Lower leg skin (tissue), 3 donors: ENCODE data around the gene CEP83.

Experiments used
- CTCF ChIP-seq, 3 donors: fragments of 450-650 bp; IDR thresholded peaks; one replicate each; pipeline ENCODE4 v1.5.1; 2016; ENCODE audit warnings: antibody characterized with exemption in 3 of 3, mild to moderate bottlenecking in 3 of 3, moderate library complexity in 2 of 3
- POLR2A ChIP-seq, 2 donors: fragments of 450-650 bp; IDR thresholded peaks; one replicate each; pipeline ENCODE4 v1.6.1; 2016 to 2017; ENCODE audit warnings: antibody characterized with exemption in 2 of 2, mild to moderate bottlenecking in 1 of 2, moderate library complexity in 1 of 2

- TF ChIP-seq CTCF (IDR thresholded peaks at IDR 0.05) (no peak), POLR2A (IDR thresholded peaks at IDR 0.05) (no peak)
These were observed 123.3 kb downstream of the CEP83 start for GRCh38 chr12:94336211-94336925.
